ENCODE measurements around the gene PTGIR.

DNA sequence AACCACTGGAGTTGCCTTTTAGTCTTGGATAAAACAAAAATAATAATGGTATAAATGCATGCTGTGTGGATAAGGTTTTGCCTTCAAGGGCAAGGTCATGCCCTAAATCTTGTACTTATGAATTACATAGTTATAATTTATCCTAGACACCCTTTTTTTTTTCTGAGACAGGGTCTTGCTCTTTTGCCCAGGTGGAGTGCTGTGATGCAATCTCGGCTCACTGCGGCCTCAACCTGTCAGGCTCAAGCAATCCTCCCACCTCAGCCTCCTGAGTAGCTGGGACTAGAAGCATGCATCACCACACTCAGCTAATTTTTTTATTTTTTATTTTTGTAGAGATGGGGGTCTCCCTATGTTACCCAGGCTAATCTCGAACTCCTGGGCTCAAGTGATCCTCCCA lies 43.8 kb upstream of the PTGIR start:
- TF ChIP-seq EZH2 (IDR thresholded peaks at IDR 0.05; ENCODE audit: insufficient read depth, poor library complexity, severe bottlenecking) (no peak), EZH2phosphoT487 (IDR thresholded peaks at IDR 0.05; ENCODE audit: insufficient read depth, low read depth) (no peak)
